Breast epithelium (tissue), 3 donors: ENCODE results near the gene GPX2.

Experiments
- CTCF ChIP-seq, 3 donors: fragments of 450-650 bp; IDR thresholded peaks; one replicate each; pipeline ENCODE4 v1.5.1; 2016 to 2017; ENCODE audit warnings: antibody characterized with exemption in 3 of 3, mild to moderate bottlenecking in 3 of 3, moderate library complexity in 3 of 3
- POLR2A ChIP-seq: fragments of 450-650 bp; IDR thresholded peaks from one replicate; pipeline ENCODE4 v1.6.1; 2016; ENCODE audit warnings: antibody characterized with exemption, mild to moderate bottlenecking, moderate library complexity
- POLR2AphosphoS5 ChIP-seq, 3 donors: sonication (generic); formaldehyde crosslinking; IDR thresholded peaks; one replicate each; pipeline ENCODE4 v1.6.1; 2017; ENCODE audit warnings: antibody characterized with exemption in 3 of 3

- TF ChIP-seq POLR2AphosphoS5 (IDR thresholded peaks at IDR 0.05): no peak
- TF ChIP-seq CTCF (IDR thresholded peaks at IDR 0.05): no peak
- no peak for TF ChIP-seq POLR2A
Measured at GRCh38 chr14:64935508-64935907, 7.0 kb downstream of the GPX2 start.
